MV-4-11 (cell line): ENCODE measurements around the gene HSPB7.
"Not testable (repeated sequence)": the region's sequence is repeated elsewhere in the genome, so short reads cannot be mapped to it uniquely, and the experiment has no call there.

ENCODE experiments used
- DNase-seq: peaks from one replicate; lab custom pipeline; 2025; lab: John Stamatoyannopoulos, UW

The HSPB7 gene

GRCh38 chr1:16021681-16022080 is 3.8 kb upstream of the HSPB7 start, which contains the start of gene CLCNKA:
Gene CLCNKA, plus strand, starts transcription at chr1:16022036. Its CDS starts 584 bp downstream, at chr1:16022620.
- DNase-seq, result no peak

- DNase-seq, result not testable (repeated sequence)
Observed at GRCh38 chr1:16020878-16021277, 3.0 kb upstream of the HSPB7 start.

GRCh38 chr1:16020325-16020724 is 2.5 kb upstream of the HSPB7 start:
- DNase-seq, result no peak

GRCh38 chr1:16019644-16020277 is 1.9 kb upstream of the HSPB7 start:
- DNase-seq, result no peak

- no peak for DNase-seq
Observed at GRCh38 chr1:16018749-16019643, 1.2 kb upstream of the HSPB7 start.

DNA sequence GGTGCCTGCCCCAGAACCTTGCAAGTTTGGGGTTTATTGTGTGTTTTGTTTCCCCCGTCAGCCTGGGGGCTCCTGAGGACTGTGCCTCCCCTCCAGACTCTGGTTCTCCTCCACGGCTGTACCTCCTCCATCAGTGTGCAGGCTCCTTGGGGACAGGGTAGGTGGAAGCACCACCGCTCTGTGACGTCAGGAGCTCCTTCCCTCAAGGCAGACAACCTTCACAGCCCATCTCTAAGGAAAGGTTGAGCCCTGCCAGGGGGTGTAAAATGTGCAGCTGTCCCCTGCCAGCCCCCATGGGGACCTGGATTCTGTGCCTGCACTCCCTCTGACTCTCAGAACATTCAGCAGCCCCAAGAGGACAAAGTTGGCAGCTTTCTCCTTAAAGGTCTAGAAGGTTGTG is 465 bp upstream of the HSPB7 start:
- DNase-seq, result no peak

GRCh38 chr1:16017076-16017460 is 775 bp downstream of the HSPB7 start:
- no peak for DNase-seq

GRCh38 chr1:16015960-16016901 is 1.6 kb downstream of the HSPB7 start:
- no peak for DNase-seq

GRCh38 chr1:16015491-16015890 is 2.4 kb downstream of the HSPB7 start:
- no peak for DNase-seq

DNA sequence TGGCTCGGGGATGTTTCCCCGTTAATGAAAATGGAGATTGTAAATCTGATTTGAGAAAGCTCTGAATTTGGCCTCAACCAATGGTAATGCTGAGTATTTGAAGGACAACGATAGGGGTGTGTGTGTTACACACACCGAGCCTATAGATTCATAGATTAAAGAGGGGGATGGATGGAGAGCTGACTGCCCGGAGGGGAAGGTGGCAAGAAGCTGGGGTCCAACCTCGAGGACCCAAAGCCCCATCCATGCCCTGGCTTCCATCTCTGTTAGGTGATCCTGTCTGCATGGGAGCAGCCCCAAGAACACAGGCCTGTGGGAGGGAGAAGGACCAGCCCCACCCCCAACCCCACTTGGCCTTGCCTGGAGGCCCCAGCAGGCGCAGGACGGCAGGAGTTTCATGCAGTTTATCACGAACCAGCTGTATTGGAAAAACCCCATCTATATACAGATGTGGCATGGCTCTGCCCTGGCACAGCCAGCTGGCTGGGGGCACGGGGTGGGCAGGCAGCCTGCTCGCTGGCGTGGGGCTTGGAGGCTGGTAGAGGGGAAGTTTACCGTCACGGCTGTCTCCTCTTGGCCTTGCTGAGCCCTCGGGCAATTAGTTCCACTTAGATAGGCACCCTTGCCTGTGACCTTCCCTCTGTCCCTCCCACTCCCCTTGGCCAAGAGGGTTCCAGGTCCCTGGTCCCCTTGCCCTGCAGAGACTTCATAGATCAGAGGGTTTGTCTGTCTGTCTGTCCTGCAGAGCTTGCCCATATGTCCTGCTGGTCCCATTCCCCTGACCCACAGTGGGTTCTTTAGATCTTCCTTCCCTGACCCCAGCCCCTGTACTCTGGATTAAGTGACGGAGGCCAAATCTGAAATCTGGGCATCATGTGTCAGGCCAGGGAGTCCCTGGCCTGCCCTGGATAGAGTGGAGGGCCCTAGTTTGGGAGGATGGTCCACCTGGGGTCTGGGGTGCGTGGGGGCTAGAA is 3.0 kb downstream of the HSPB7 start:
- no peak for DNase-seq

DNA sequence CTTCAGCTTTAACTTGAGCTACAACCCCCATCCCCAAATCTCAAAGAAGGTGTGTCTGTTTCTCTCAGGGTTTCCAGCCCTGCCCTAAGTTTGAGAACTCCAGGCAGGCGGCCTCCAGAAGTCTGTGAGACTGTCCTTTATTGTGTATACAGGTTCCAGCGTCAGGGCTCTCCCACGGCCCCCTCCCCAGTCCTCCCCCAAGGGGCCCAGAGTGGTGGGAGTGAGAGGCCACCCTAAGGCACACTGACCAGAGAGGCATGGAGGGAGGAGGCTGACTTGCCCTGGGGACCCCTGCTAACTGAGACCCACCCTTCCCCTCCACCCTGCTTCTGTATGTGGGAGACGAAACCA is 4.0 kb downstream of the HSPB7 start:
- DNase-seq, result no peak

GRCh38 chr1:16013220-16013907 is 4.5 kb downstream of the HSPB7 start:
- peak; percentile 51 for DNase-seq

DNA sequence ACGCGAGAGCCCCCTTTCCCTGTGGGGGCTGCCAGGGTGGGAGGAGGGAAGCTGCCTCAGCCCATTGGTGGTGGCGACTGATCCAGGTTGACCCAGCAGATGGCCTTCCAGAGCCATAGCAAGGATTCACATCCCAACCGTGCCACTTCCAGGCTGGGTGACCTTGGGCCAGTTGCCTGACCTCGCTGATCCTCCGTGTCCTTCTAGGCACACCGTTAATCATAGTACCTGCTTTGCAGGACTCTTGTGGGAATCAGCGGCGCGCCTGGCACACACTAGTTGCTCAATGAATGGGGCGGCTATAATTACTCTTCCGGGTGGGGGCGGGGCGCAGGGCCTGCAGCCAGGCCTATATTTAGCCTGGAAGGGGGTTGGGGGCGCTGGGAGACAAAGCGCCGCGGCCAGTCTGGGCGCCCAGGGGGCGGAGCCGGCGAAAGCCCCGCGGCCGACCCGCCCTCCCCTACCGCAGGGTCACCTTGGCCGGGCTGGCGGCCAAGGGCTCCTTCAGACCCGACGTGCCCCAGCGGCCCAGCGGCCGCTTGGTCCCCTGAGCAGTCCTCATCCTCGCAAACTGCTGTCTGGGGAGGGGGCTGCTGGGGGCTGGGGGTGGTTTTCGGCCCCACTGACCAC is 5.1 kb downstream of the HSPB7 start:
- peak; percentile 77 for DNase-seq

- no peak for DNase-seq
Observed at GRCh38 chr1:16011936-16012589, 5.8 kb downstream of the HSPB7 start.

GRCh38 chr1:16010837-16011236 is 7.0 kb downstream of the HSPB7 start:
- no peak for DNase-seq

- DNase-seq, result no peak
Observed at GRCh38 chr1:16009678-16010077, 8.2 kb downstream of the HSPB7 start.

DNA sequence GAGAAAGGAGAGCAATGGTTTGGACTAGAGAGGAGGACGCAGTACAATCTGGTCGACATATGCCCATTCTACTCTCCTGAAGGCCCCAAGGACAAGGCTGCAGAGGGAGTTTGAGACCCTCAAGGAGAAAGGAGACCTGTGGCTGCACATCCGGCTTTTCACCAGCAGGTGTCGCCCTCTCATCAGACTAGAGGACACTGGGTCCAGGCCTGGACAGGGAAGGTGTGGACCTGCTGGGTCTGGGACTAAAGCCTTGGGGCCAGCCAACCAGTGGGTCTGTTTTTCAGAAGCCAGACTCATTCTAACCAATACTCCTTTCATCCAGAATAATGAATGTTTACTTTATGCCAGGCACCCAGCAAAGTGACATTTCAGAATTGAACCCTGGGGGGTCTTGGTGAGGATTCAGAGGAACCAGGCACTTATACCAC is 8.8 kb downstream of the HSPB7 start:
- DNase-seq, result peak; percentile 14

DNA sequence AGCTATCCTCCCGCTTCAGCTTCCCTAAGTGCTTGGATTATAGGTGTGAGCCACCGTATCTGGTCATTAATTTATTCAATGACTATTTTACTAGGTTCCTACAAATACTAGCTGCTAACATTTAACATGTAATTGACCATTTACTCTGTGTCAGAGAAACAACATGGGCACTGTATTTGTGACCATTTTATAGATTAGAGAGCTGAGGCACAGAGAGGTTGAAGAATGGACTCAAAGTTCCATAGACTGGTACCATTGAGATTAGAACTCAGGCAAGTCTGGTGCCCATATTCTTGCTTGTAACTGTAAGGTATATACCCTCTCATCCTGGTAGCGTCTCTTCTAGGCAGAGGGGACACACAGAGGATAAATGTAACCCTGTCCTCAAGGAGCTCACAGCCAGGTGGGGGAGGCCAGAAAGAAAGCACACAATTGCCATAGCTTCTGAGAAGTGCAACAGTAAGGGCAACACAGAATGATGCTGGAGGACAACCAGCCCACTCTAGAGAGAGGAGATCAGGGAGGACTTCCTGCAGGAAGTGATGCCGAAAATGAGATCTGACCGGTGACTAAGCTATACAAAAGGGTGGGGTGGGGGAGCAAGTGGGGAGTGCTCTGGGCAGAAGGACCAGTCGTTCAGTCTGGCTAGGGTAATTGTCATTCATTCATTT is 10.0 kb downstream of the HSPB7 start:
- no peak for DNase-seq
